ENCODE data around the gene ZNF862. TPM values are rescaled to one million over a fixed set of nuclear protein-coding genes. Genes with fewer than 3 reads are reported as not detected.
"Not testable (repeated sequence)": the region's sequence is repeated elsewhere in the genome, so short reads cannot be mapped to it uniquely, and the experiment has no call there.

The ZNF862 gene
- total RNA-seq, 1 donor from 2014 or later, result 6.0 TPM

DNA sequence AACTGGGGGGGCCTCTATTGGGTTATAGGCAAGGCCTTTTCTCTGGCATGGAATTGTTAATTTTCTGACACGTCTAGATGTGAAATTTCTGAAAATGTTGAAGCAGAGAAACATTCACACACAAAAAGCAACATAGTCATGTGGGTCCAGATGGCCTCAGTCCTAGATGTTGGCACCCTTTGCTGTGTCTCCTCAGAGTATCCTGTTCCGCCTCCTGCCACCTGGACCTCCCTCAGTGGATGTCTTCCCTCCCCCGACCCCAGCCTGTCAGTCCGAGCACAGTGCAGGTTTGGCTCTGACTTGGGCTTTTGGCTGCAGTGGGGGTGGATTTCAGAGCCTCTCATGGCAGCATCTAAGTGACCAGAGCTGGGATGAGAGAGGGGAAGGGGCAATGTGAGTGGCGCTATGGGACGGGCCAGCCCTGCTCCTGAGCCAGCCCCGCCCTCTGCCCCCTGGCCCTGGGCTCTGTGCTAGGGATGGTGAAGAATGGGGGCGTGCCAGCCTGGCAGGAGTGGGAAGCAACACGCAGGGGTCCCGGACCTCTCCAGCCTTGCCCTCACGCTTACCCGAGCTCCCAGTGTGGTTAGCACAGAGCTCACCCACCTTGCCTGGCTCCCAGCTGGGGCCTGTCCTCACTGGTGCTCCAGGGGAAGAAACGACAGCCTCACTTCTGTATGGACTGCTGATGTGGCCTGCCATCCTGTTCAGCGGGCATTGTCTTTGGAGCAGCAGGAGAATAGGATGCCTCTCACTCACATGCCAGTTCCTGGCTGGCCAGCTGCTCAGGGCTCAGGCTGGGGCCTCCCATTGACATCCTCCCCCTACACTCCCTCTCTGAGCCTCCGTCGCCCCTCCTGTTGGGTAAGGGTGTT, 41.8 kb downstream of the ZNF862 start:
- no peak for DNase-seq (ENCODE audit: low read depth in 2 of 2)

GRCh38 chr7:149880638-149881311, 42.6 kb downstream of the ZNF862 start:
- DNase-seq (ENCODE audit: low read depth in 2 of 2), result peak in 1 of 2 donors; percentile 0

DNA sequence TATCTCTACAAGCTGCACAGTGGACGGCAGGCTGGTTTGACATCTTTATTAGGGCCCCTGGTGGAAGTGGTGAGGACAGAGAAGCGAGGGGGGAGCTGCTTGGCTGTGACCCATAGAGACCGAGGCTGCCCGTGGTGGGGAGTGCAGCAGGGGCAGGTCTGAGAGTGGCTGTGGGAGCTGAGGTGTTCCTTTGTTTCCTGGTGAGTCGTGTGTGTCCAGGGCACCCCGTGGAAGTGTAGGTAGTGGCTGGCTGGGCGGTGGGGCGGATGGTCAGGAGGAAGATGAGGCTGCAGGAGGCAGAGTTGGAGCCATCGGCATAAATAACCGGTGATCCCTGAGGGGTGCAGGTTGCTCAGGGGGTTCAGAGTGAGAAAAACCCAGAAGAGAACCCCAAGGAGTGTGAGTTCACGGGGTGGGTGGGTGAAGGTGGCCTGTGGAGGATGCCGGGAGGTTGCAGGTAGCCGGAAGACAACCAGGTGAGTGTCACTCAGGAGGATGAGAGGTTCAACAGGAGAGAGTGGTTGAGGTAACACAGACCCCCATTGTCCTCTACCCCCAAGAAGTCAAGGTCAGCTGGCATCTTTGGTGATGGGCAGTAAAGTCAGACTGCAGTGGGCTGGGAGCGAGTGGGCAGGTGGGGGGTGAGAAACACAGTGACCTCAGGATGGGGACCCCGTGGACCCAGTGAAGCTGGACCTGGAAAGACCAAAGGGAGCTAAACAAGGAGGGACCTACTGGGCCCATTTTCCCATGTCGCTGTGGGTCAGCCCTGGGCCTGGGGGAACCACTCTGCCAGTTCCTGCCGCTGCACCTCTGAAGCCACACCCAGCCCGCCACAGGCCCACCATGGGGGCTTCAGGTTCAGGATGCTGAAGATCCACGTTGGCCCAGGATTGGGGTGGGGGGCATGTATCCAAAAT, 43.4 kb downstream of the ZNF862 start:
- DNase-seq (ENCODE audit: low read depth in 2 of 2), result peak in 1 of 2 donors; percentile 0

- no peak for DNase-seq (ENCODE audit: low read depth in 2 of 2)
Measured at GRCh38 chr7:149882248-149883047, 44.3 kb downstream of the ZNF862 start.

- DNase-seq (ENCODE audit: low read depth in 2 of 2), result peak in 1 of 2 donors; percentile 0
Measured at GRCh38 chr7:149883048-149883438, 44.9 kb downstream of the ZNF862 start.

DNA sequence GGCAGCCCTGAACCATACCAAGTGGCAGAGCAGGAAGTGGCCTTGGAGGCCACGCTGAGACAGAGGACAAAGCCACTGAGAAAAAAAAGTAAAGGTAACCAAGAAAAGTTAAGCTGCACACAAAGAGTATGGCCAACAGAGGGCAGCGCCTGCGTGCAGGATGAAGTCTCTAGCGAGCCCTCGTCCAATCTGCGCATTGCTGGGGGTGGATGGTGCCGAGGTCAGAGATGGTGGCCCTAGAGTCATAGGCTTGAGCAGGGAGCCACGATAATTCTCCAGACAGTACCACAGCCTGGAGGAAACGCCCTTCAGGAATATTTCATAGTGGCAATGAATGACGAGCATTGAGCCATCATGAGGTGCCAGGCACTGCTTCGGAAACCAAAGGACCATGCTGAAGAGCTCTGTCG, 45.3 kb downstream of the ZNF862 start:
- peak; percentile 37 to 51 for DNase-seq (ENCODE audit: low read depth in 2 of 2)

DNA sequence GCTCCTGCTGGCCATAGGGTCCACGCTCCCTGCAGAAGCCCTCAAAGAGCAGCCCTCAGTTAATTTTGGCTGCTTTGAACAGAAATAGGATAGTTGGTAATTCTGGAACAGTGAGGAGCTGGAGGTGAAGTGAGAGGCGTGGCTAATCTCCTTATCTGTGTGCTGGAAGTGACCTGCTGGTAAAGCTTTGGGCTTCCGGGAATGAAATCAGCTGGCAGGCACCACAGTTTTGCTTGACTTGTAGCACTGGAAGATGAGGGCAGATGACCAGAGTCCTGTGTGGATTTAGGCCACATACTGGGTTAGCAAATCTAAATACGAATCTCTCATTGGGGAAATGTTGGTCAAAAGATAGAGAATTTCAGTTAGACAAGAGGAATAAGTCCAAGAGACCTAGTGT, 45.8 kb downstream of the ZNF862 start:
- peak in 1 of 2 donors; percentile 0 for DNase-seq (ENCODE audit: low read depth in 2 of 2)

DNA sequence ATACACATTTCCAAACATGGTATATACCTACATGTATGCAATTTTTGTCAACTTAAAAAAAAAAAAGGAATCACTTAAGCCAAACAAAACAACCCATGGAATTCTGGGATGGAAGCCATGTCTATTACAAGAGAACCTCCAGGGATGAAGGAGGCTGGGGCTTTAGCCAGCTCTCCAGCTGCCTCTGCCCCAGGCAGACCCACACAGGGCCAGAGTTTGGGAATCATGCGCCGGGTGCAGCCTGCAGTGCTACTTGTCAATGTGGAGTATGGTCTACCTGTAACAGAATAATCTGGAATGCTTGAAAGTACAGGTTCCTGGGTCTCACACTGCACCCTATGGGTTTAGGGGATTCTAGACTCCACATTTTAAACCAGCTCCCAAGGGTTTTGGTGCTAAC, 46.4 kb downstream of the ZNF862 start:
- DNase-seq (ENCODE audit: low read depth in 2 of 2), result peak in 1 of 2 donors; percentile 0

DNA sequence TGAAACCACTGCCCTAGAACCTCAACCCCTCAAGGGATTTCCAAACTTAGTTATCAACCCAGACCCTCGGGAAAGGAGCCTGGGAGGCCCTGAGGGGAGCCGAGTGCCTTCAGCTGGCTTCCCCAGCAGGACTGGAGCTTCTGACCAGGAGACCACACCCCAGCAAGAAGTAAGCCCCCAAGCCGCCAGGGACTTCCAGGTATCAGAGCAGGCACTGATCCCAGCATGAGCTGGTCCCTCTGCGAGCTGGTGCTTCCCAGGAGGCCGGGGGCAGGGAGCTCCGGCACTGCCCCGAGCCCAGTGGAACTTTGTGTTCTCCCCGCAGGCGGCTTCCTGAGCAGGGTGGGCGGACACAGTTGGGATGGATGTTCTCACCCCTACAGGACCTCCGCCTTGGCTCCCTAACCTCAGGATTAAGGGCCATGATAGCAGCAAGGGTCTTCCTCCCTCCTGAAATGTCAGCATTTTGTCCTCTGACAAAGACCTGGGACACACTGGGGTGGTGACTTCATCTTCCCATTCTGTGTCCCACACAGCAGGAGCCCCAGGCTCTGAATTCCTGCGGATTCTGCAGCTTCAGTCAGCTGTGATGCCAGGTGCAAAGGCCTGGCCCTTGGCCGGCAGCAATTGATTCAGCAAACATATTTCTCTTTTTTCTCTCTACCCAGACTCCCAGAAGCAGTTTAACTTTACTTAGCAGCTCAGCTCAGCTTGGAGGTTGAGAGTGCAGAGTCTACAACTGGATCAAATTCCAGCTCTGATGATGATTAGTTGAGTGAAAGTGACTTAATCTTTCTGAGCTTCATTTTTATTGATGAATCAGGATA, 47.2 kb downstream of the ZNF862 start:
- no peak for DNase-seq (ENCODE audit: low read depth in 2 of 2)

GRCh38 chr7:149886018-149886415, 47.8 kb downstream of the ZNF862 start:
- no peak for DNase-seq (ENCODE audit: low read depth in 2 of 2)

GRCh38 chr7:149887311-149887710, 49.1 kb downstream of the ZNF862 start:
- no peak for DNase-seq (ENCODE audit: low read depth in 2 of 2)

DNA sequence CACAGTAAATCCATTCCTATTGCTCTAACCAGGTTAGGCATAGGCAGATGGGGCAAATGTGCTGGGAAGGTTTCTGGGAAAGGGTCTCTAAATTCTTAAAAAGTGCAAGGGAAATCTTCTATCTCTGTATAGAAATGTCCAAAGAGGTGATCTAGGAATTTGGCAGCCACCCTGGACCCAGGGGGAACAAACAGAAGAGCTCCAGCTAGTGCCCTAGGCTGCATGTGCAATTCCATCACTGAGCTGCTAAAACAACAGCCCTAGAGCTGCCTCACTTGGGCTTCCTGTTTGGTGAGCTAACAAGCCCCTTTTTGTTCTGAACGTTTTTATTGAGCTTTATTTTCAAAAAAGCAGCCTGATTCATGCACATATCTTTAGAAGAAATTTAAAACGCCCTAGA, 52.5 kb downstream of the ZNF862 start:
- DNase-seq (ENCODE audit: low read depth in 2 of 2), result not testable (repeated sequence)

DNA sequence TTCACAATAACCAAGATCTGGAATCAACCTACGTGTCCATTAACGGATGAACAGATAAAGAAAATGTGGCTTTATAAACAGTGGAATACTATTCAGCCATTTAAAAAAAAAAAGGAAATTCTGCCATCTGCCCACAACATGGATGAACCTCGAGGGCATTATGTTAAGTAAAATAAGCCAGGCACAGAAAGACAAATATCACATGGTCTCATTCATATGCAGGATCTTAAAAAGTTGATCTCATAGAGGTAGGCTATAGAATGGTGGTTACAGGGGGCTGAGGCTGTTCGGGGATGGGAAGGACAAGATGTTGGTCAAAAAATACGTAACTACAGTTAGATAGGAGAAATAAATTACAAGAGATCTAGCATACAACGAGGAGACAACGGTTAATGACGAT, 56.8 kb downstream of the ZNF862 start:
- not testable (repeated sequence) for DNase-seq (ENCODE audit: low read depth in 2 of 2)

- not testable (repeated sequence) for DNase-seq (ENCODE audit: low read depth in 2 of 2)
Measured at GRCh38 chr7:149907776-149908376, 69.7 kb downstream of the ZNF862 start.

DNA sequence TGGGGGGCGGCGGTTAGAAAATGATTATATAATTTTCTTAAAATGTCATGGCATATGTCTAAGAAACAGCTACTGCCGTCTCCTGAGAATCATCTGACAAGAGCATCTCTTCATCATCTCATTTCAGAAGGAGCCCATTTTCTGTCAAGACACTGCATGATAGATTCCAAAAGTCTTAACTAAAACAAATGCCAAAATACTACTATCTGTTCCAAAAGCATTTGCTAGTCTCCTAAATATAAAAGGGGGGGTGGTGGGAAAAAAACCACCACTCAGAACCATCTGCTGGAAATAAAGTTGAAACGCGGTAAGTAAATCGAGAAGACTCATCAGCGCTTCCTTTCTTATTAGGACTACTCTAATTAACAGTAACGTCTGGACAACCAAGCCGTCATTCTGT, 72.0 kb downstream of the ZNF862 start:
- not testable (repeated sequence) for DNase-seq (ENCODE audit: low read depth in 2 of 2)

DNA sequence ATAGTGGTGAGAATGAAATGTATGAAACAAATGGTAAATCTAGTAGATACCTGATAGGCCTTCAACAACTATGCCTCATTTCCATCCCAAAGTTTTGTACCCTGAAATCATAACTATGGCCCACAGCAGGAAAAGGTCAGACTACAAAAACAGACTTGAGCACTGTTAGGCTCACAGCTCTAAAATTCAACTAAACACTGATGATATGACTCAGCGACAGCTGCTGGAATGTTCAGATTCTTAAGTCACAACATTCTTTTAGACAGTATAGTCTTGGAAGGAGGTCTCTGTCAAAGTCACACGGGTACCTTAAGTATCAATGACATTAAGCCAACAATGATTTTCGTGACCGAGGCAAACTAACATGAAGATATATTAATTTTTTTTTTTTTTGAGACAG, 74.0 kb downstream of the ZNF862 start:
- not testable (repeated sequence) for DNase-seq (ENCODE audit: low read depth in 2 of 2)
